Activated CD4-positive, alpha-beta T cell treated with anti-CD3 and anti-CD28 coated beads, Interleukin-2, amount 10 ng/mL, durations not matched to agents 7 days and 5 days (primary cell): ENCODE data around the gene CCL17. TPM values are rescaled to one million over a fixed set of nuclear protein-coding genes. Genes with fewer than 3 reads are reported as not detected.
"Not testable (repeated sequence)": the region's sequence is repeated elsewhere in the genome, so short reads cannot be mapped to it uniquely, and the experiment has no call there.

Experiments
- CTCF ChIA-PET: fragments of 350-600 bp; sonication (Branson Sonifier 250); formaldehyde crosslinking; loops from one replicate; lab custom pipeline; 2021; ENCODE audit warnings: antibody characterized with exemption; lab: Charles Lee
- POLR2A ChIA-PET: fragments of 350-600 bp; sonication (Branson Sonifier 250); formaldehyde crosslinking; loops from one replicate; lab custom pipeline; 2021; ENCODE audit warnings: antibody characterized with exemption; lab: Charles Lee
- DNase-seq: peaks from one replicate; pipeline ENCODE4 v3.0.0-alpha.2; 2020
- H3K27ac Mint-ChIP-seq: one replicate; pipeline ENCODE4 v1.8.0; 2021; ENCODE audit warnings: mild to moderate bottlenecking, moderate library complexity, mixed read lengths
- H3K27me3 Mint-ChIP-seq: one replicate; pipeline ENCODE4 v1.8.0; 2021; ENCODE audit warnings: mixed read lengths
- H3K36me3 Mint-ChIP-seq: one replicate; pipeline ENCODE4 v1.8.0; 2021; ENCODE audit warnings: low read depth, mixed read lengths
- H3K4me1 Mint-ChIP-seq: one replicate; pipeline ENCODE4 v1.8.0; 2021; ENCODE audit warnings: mixed read lengths
- H3K4me3 Mint-ChIP-seq: one replicate; pipeline ENCODE4 v1.8.0; 2021; ENCODE audit warnings: mild to moderate bottlenecking, moderate library complexity, mixed read lengths
- H3K9me3 Mint-ChIP-seq: one replicate; pipeline ENCODE4 v1.8.0; 2021; ENCODE audit warnings: mixed read lengths
- total RNA-seq, 2 experiments: library from RNA; stranded (reverse); gene quantifications; one replicate each; pipeline ENCODE4 v1.2.3, GENCODE V29; 2021

The CCL17 gene
- total RNA-seq, 2 experiments from 2014 or later: 0.40 to 0.42 TPM

DNA sequence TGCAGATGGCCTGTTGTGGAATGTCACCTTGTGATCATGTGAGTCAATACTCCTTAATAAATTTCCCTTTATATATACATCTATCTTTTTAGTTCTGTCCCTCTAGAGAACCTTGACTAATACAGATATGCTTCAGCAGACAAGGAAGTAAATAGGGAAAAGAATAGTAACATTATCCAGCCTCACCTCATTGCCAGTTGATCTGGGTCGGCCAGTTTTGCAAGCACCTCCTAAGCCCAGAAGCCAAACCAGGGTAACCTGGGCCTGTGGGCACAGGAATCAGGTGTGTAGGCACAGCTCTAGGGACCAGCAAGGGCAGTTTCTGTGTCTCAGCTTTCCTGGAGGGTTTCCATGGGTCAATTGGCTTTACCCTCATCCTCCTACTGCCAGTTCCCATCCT lies 11.9 kb upstream of the CCL17 start:
- Mint-ChIP-seq H3K36me3 (no peaks in the 10 kb centered on the region), H3K4me3 (no peak overlapping the region), H3K27ac (no peak overlapping the region), H3K9me3 (no peaks in the 10 kb centered on the region), H3K27me3 (peaks cover 8% of the 10 kb centered on the region), H3K4me1 (no peaks in the 10 kb centered on the region)
- ChIA-PET POLR2A (no interaction called here), CTCF (interaction anchor here (1.2 kb wide), 1 partner anchor 10 kb away, joined by 3 read pairs; no protein-coding TSS in a partner anchor)
- no peak for DNase-seq

DNA sequence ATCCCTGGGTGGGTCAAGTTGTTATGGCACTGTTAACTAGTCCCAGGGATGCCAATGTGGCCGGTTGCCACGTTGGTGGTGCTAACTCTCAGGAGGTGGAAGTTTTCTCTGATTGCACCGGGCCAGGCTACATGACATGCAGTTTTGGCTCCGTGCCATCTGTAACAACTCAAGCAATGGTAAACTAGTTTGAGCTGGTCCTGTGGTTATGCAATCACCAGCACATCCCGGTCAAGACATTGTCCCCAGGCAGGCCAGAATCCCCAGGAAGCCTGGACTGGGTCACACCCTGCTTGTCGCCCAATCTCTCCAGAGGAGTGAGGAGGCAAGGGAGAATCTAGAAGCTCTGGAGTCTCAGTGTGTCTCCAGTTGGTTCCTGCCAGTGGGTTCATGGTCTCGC lies 10.1 kb upstream of the CCL17 start:
- DNase-seq: no peak
- Mint-ChIP-seq H3K9me3 (no peaks in the 10 kb centered on the region), H3K36me3 (no peaks in the 10 kb centered on the region), H3K27ac (no peak overlapping the region), H3K27me3 (peaks cover 5% of the 10 kb centered on the region), H3K4me1 (no peaks in the 10 kb centered on the region), H3K4me3 (no peak overlapping the region)
- ChIA-PET POLR2A (no interaction called here), CTCF (interaction anchor here (1.5 kb wide), 2 partner anchors 16 to 23 kb away, joined by 3 to 4 read pairs; no protein-coding TSS in a partner anchor)

DNA sequence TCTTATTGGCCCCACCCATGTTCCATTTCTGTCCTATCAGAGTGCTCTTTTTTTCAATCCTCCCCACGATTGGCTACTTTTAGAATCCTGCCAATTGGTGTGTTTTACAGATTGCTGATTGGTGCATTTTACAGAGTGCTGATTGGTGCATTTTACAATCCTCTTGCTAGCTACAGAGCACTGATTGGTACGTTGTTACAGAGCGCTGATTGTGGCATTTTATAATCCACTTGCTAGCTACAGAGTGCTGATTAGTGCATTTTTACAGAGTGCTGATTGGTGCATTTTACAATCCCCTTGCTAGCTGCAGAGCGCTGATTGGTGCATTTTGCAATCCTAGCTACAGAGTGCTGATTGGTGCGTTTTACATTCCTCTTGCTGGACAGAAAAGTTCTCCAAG lies 9.5 kb upstream of the CCL17 start:
- ChIA-PET POLR2A (no interaction called here), CTCF (interaction anchor here (1.5 kb wide), 2 partner anchors 15 to 23 kb away, joined by 3 to 4 read pairs; no protein-coding TSS in a partner anchor)
- Mint-ChIP-seq H3K27ac (no peak overlapping the region), H3K9me3 (no peaks in the 10 kb centered on the region), H3K27me3 (peaks cover 5% of the 10 kb centered on the region), H3K36me3 (no peaks in the 10 kb centered on the region), H3K4me1 (no peaks in the 10 kb centered on the region), H3K4me3 (no peak overlapping the region)
- DNase-seq: no peak

DNA sequence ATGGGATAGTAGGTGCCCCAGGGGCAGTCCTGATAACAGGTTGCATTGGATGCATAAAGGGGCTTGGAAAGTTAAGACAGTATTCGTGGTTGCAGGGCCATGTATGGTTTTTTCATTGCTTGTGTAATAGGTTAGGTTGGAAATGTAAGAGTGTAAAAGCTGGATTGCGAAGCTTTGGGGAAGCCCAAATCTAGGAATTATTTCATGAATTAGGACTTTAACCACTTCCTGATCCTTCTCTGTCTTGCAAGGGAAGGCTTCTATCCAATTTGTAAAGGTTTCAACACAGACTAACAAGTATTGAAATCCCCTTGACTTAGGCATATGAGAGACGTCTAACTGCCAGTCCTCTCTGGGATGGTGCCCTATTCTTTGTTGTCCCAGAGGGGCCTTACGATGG lies 7.8 kb upstream of the CCL17 start:
- Mint-ChIP-seq H3K9me3 (no peaks in the 10 kb centered on the region), H3K4me1 (no peaks in the 10 kb centered on the region)

DNA sequence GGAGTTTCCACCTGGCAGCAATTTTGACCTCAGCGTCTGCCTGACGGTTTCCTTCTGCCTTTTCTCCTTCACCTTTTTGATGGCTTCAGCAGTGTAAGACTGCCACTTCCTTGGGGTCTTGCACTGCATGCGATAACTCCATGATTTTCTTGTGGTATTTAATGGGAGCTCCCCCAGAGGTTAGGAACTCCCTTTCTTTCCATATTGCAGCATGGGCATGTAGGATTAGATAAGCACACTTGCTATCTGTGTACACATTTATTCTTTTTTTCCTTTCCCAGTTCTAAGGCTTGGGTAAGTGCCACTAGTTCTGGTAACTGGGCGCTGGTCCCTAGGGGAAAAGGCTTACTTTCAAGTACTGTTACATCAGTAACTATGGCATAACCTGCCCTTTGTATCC lies 7.1 kb upstream of the CCL17 start:
- CTCF ChIA-PET, POLR2A ChIA-PET, H3K4me3 Mint-ChIP-seq: not testable (repeated sequence)

More for the DNA sequence above, 7.8 kb upstream of the CCL17 start:
- ChIA-PET POLR2A (no interaction called here), CTCF (no interaction called here)
- no peak overlapping the region for H3K27ac Mint-ChIP-seq
- DNase-seq: no peak
- H3K36me3 Mint-ChIP-seq: no peaks in the 10 kb centered on the region
- H3K4me3 Mint-ChIP-seq: no peak overlapping the region
- peaks cover 2% of the 10 kb centered on the region for H3K27me3 Mint-ChIP-seq

DNA sequence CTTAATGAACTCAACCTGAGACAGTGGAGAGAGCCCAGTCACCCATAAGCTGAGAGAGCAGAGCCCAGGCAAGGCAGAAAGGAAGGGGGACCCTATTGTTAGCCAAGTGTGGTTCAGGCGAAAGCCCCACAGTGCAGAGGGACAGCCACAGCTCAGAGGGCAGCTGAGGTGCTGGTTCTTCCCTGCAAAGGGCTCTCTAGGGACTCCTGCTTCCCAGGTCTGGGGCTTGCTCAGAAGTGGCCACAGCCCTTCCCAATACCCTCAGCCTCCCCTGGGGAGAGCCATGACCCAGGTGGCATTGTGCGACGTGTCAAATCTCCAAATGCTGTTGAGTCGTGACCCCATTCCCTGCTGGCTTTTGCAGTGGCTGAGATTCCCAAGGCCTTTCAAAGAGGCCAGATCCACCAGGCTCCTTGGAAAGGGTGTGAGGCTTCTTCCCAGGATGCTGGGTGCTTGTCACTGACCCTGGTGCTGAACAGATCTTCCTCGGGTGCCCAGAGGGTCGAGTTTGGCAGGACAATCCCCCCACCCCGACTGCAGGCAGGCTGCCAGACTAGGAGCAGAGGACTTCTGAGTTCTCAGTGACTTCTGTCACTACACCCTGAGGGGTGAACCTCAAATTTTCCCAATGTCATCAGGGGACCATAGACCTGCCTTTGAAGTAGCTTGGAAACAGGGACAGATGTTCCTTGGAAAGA lies 2.5 kb upstream of the CCL17 start:
- no peaks in the 10 kb centered on the region for H3K36me3 Mint-ChIP-seq
- no peaks in the 10 kb centered on the region for H3K27me3 Mint-ChIP-seq
- CTCF ChIA-PET: interaction anchor here (1.2 to 1.9 kb wide), 2 partner anchors 13 to 16 kb away, joined by 3 to 11 read pairs; no protein-coding TSS in a partner anchor
- DNase-seq: no peak
- no peak overlapping the region for H3K27ac Mint-ChIP-seq
- no peak overlapping the region for H3K4me3 Mint-ChIP-seq
- no peaks in the 10 kb centered on the region for H3K9me3 Mint-ChIP-seq
- H3K4me1 Mint-ChIP-seq: no peaks in the 10 kb centered on the region
- POLR2A ChIA-PET: no interaction called here

More for the DNA sequence above, 7.1 kb upstream of the CCL17 start:
- H3K27ac Mint-ChIP-seq, H3K27me3 Mint-ChIP-seq, H3K4me1 Mint-ChIP-seq, H3K9me3 Mint-ChIP-seq, DNase-seq, H3K36me3 Mint-ChIP-seq: not testable (repeated sequence)

DNA sequence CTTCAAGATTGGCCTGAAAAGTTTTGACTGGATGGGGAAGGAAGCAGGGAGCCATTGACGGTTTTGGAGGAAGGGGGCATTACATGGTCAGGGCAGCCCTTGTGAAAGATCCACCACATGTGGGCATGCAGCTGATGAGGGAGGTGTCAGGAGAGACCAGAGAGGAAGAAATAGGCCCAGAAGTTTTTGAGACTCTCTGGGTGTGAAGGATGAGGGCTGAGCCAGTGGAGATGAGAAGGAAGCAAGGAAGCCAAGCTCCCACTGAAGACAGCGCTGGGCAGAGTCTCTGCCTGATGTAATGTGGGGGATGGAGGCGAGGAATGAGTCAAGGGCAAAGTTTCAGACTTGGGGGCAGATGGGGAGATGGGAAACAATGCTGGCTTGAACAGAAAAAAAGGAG lies 530 bp downstream of the CCL17 start:
- ChIA-PET POLR2A (no interaction called here), CTCF (interaction anchor here (0.7 to 2.4 kb wide), 4 partner anchors 12 to 105 kb away, joined by 3 to 7 read pairs (median 4); no protein-coding TSS in a partner anchor)
- Mint-ChIP-seq H3K9me3 (no peaks in the 10 kb centered on the region), H3K4me3 (no peak overlapping the region), H3K4me1 (no peaks in the 10 kb centered on the region), H3K27me3 (no peaks in the 10 kb centered on the region), H3K36me3 (no peaks in the 10 kb centered on the region), H3K27ac (no peak overlapping the region)
- no peak for DNase-seq

DNA sequence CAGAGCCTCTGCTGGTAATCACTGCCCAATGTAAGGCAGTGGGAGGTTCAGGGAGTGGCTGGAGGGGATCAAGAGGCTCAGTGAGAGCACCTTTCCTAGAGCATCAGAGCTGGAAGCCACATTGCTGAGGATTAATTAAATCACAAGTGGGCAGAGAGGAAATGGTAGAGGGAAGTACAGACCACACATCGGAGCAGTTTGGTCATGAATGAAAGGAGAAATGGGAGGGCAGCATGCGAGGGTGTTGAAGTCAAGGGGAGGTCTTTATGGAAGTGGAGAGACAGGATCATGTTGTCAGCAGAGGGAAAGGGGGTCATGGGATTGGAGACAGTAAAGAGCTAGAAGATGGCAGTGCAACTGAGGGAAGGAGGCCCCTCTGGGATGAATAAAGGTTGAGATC lies 2.3 kb downstream of the CCL17 start:
- CTCF ChIA-PET: interaction anchor here (0.9 to 2.4 kb wide), 3 partner anchors 10 to 106 kb away, joined by 3 to 7 read pairs (median 3); no protein-coding TSS in a partner anchor
- POLR2A ChIA-PET: no interaction called here
- Mint-ChIP-seq H3K27me3 (no peaks in the 10 kb centered on the region), H3K27ac (no peak overlapping the region), H3K4me3 (no peak overlapping the region), H3K36me3 (no peaks in the 10 kb centered on the region), H3K9me3 (no peaks in the 10 kb centered on the region), H3K4me1 (no peaks in the 10 kb centered on the region)
- DNase-seq: no peak

DNA sequence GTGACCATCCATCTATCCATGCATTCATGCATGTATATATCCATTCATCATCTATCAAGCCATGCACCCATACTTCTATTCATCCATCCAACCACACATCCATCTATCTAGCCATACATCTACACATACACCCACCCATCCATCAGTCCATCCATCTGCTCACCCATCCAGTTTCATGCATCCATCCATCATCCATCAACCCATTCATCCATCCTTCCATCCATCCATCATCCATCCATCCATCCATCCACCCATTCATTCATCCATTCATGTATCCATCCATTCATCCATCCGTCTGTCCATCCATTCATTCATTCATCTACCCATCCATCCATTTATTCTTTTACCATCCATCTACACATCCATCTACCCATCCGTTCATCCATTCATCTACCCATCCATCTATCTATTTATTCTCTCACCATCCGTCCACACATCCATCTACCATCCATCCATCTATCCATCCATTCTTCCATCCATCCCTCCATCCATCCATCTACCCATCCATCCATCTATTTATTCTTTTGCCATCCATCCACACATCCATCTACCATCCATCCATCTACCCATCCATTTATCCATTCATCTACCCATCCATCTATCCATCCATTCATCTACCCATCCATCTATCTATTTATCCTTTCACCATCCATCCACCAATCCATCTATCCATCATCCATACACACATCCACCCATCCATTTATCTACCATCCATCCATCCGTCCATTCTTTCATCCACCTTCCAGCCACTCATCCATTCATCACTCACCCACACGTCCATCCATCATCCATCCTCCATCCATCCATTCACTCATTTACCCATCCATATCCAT lies 3.2 kb downstream of the CCL17 start:
- no peak overlapping the region for H3K4me3 Mint-ChIP-seq
- POLR2A ChIA-PET: no interaction called here
- no peaks in the 10 kb centered on the region for H3K4me1 Mint-ChIP-seq
- no peak for DNase-seq
- no peaks in the 10 kb centered on the region for H3K9me3 Mint-ChIP-seq
- H3K27ac Mint-ChIP-seq: no peak overlapping the region
- CTCF ChIA-PET: interaction anchor here (0.6 to 1.1 kb wide), 2 partner anchors 38 kb away, joined by 3 to 4 read pairs; no protein-coding TSS in a partner anchor
- H3K27me3 Mint-ChIP-seq: no peaks in the 10 kb centered on the region
- H3K36me3 Mint-ChIP-seq: no peaks in the 10 kb centered on the region

DNA sequence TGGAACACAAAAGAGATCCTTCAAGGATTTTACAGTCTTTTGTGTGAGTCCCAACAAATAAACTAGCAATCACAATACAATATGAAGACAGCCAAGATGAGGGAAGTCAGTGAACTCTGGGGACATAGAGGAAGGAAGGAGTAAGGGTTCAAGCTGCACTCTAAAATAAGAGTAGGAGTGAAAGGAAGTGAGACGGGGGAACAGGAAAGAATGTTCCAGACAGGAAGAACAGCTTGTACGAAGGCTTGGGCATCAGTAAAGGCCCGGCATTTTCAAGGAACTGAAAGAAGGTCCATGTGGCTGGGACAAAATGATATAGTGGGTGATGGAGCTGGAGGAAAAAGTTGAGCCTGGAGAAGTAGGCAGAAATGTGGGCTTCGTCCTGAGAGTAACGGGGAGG lies 4.5 kb downstream of the CCL17 start:
- DNase-seq: no peak
- POLR2A ChIA-PET: no interaction called here
- Mint-ChIP-seq H3K27ac (no peak overlapping the region), H3K36me3 (no peaks in the 10 kb centered on the region), H3K27me3 (no peaks in the 10 kb centered on the region), H3K9me3 (no peaks in the 10 kb centered on the region), H3K4me1 (no peaks in the 10 kb centered on the region), H3K4me3 (no peak overlapping the region)
- CTCF ChIA-PET: interaction anchor here (1.1 to 1.6 kb wide), 4 partner anchors 9 to 31 kb away, joined by 3 to 4 read pairs (median 3); no protein-coding TSS in a partner anchor

DNA sequence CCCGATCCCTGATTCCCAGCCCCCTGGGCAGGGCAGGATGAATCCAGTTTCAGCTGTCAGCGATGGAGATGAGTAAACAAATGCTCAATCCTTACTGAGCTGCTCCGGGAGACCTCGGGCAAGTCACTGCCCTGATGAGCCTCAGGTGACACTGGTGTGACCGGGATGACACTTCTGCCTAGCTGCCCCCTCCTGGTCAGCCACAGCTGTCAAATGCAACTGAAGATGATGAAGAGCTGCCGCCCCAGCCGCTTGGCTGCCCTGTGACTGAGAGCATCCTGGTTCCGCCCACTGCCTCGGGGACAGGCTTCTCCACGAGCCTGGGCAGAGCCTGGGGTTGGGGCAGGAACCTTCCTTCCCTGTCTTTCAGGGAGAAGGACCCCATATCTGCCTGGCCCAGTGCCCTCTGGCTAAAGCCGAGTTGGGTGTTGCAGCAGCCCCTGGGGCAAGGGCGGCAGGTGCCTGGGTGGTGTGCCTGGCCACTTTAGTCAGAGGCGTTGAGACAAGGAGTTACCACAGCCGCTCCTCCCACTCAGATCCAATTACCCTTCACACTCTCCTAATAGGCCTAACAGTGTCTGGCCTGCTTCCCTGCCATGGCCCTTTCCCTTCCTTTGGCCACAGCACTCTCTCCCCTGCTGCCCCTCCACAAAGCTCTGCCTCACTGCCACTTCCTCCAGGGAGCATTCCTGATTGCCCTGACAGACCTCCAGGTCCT lies 5.5 kb downstream of the CCL17 start:
- Mint-ChIP-seq H3K9me3 (no peaks in the 10 kb centered on the region), H3K4me1 (no peaks in the 10 kb centered on the region), H3K36me3 (no peaks in the 10 kb centered on the region), H3K27me3 (no peaks in the 10 kb centered on the region), H3K27ac (no peak overlapping the region), H3K4me3 (no peak overlapping the region)
- DNase-seq: no peak
- ChIA-PET CTCF (interaction anchor here (1.3 to 1.6 kb wide), 3 partner anchors 9 to 15 kb away, joined by 3 read pairs; no protein-coding TSS in a partner anchor), POLR2A (no interaction called here)

DNA sequence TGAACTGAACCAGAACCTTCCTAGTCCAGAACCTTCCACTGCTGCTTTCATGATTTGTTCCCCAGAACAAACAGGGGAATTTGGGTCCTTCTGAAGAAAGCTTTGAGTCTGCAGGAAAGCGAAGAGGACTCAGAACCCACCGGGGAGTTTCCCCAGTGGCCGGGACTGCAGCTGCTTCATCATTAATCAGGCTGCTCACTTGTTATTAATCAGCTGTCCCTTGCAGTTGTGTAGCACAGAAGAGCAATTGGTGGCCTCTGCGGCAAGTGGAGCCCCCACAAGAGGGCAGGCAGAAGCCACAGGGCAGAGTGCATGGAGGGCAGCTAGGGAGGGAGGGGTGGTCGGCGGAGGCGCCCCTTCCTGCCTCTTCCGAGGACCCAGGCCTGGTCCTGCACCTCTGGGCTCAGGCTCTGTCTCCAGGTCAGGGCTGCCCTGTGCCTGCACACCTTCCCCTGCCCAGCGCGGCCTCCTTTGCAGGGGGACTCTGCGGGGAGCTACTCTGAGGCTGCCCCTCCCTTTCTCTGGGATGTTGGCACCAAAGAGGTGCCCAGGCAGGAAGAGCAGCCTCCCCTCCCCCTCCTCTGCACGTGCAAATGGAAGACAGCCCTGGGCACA lies 6.9 kb downstream of the CCL17 start:
- Mint-ChIP-seq H3K4me1 (no peaks in the 10 kb centered on the region), H3K36me3 (no peaks in the 10 kb centered on the region), H3K9me3 (no peaks in the 10 kb centered on the region), H3K4me3 (no peak overlapping the region), H3K27me3 (no peaks in the 10 kb centered on the region), H3K27ac (no peak overlapping the region)
- no peak for DNase-seq
- CTCF ChIA-PET: interaction anchor here (1.4 kb wide), 1 partner anchor 10 kb away, joined by 3 read pairs; no protein-coding TSS in a partner anchor
- POLR2A ChIA-PET: no interaction called here
